B cell (primary cell): ENCODE results near the gene CENPN. TPM values are rescaled to one million over a fixed set of nuclear protein-coding genes. Genes with fewer than 3 reads are reported as not detected.

ENCODE experiments used
- ATAC-seq: fragments of 200-7000 bp; cut with Tn5 transposase; one replicate; pipeline ENCODE4 v1.10.0; 2021; ENCODE audit warnings: low read depth, mild to moderate bottlenecking, moderate number of reproducible peaks, moderate library complexity
- CTCF ChIA-PET: fragments of 350-600 bp; sonication (Branson Sonifier 250); formaldehyde crosslinking; loops from one replicate; lab custom pipeline; 2021; ENCODE audit warnings: antibody characterized with exemption, inconsistent platforms; lab: Charles Lee
- POLR2A ChIA-PET: fragments of 350-600 bp; sonication (Branson Sonifier 250); formaldehyde crosslinking; loops from one replicate; lab custom pipeline; 2021; ENCODE audit warnings: antibody characterized with exemption; lab: Charles Lee
- DNase-seq: peaks from one replicate; pipeline ENCODE4 v3.0.0; 2013
- H2AFZ ChIP-seq: 2 replicates; pipeline ENCODE4 v1.6.1; 2012; ENCODE audit warnings: mild to moderate bottlenecking, low read depth, low read length; ENCODE audit not compliant: insufficient read depth, poor library complexity, severe bottlenecking
- H3K27ac ChIP-seq, 2 donors: 1 replicate in 1 of 2; 2 replicates in 1 of 2; pipeline ENCODE4 v1.5.1; 2012 to 2013; ENCODE audit warnings: low read length in 2 of 2, mild to moderate bottlenecking in 2 of 2, moderate library complexity in 1 of 2
- H3K27me3 ChIP-seq, 4 experiments: fragments of 200-600 bp in 1 of 4; sonication (generic) in 1 of 4; replicated peaks in 1 of 4; 1 replicate in 2 of 4; 2 replicates in 2 of 4; pipeline versions ENCODE4 v1.6.1 to v1.7.0; 2013 to 2016; ENCODE audit warnings: low read length in 3 of 4, mild to moderate bottlenecking in 2 of 4, mixed read lengths in 1 of 4, moderate library complexity in 1 of 4; ENCODE audit not compliant: insufficient read depth in 4 of 4, control insufficient read depth in 3 of 4; ENCODE audit errors: control extremely low read depth in 1 of 4
- H3K36me3 ChIP-seq, 2 experiments: replicated peaks in 1 of 2; 1 replicate in 1 of 2; 2 replicates in 1 of 2; pipeline versions ENCODE4 v1.6.1 to v1.7.1; 2013; ENCODE audit warnings: low read length in 1 of 2; ENCODE audit not compliant: insufficient read depth in 2 of 2, control insufficient read depth in 1 of 2; ENCODE audit errors: control extremely low read depth in 1 of 2, extremely low read depth in 1 of 2
- H3K4me1 ChIP-seq, 2 donors: fragments of 200-600 bp in 1 of 2; sonication (generic) in 1 of 2; 1 replicate in 1 of 2; 2 replicates in 1 of 2; pipeline versions ENCODE4 v1.5.1 to v1.6.1; 2013 to 2017; ENCODE audit warnings: low read length in 2 of 2; ENCODE audit not compliant: control insufficient read depth in 2 of 2, insufficient read depth in 2 of 2
- H3K4me2 ChIP-seq: replicated peaks from 2 replicates; pipeline ENCODE3; 2012; ENCODE audit warnings: mild to moderate bottlenecking, low read depth, low read length; ENCODE audit not compliant: poor library complexity, severe bottlenecking
- H3K4me3 ChIP-seq, 5 experiments: fragments of 200-600 bp in 1 of 5; sonication (generic) in 1 of 5; 1 replicate in 3 of 5; 2 replicates in 2 of 5; pipeline versions ENCODE4 v1.5.1 to v1.7.0; 2011 to 2016; ENCODE audit warnings: low read length in 4 of 5, mild to moderate bottlenecking in 4 of 5, low read depth in 2 of 5, control low read depth in 1 of 5, moderate library complexity in 1 of 5; ENCODE audit not compliant: insufficient read depth in 1 of 5; ENCODE audit errors: control extremely low read depth in 1 of 5, extremely low read depth in 1 of 5
- H3K79me2 ChIP-seq: fragments of 200-600 bp; sonication (generic); one replicate; pipeline ENCODE4 v1.6.0; 2016; ENCODE audit warnings: low read length; ENCODE audit not compliant: control insufficient read depth, insufficient read depth
- H3K9ac ChIP-seq: fragments of 200-600 bp; sonication (generic); 2 replicates; pipeline ENCODE4 v1.6.1; 2017; ENCODE audit warnings: mild to moderate bottlenecking, low read length, moderate library complexity
- H3K9me3 ChIP-seq, 3 donors: one replicate each; pipeline versions ENCODE4 v1.6.1 to v1.7.1; 2013; ENCODE audit warnings: low read length in 2 of 3; ENCODE audit not compliant: control insufficient read depth in 2 of 3, insufficient read depth in 1 of 3; ENCODE audit errors: control extremely low read depth in 1 of 3
- H4K20me1 ChIP-seq: 2 replicates; pipeline ENCODE4 v1.6.0; 2012; ENCODE audit warnings: mild to moderate bottlenecking, low read length; ENCODE audit not compliant: insufficient read depth, control insufficient read depth, poor library complexity, severe bottlenecking
- H3K27ac Mint-ChIP-seq: one replicate; pipeline ENCODE4 v1.8.0; 2021; ENCODE audit warnings: mixed read lengths
- H3K27me3 Mint-ChIP-seq: one replicate; pipeline ENCODE4 v1.8.0; 2021; ENCODE audit warnings: mixed read lengths
- H3K4me1 Mint-ChIP-seq: one replicate; pipeline ENCODE4 v1.8.0; 2021; ENCODE audit warnings: mixed read lengths
- H3K4me3 Mint-ChIP-seq: one replicate; pipeline ENCODE4 v1.8.0; 2021; ENCODE audit warnings: mixed read lengths
- H3K9me3 Mint-ChIP-seq: one replicate; pipeline ENCODE4 v1.8.0; 2022; ENCODE audit warnings: mixed read lengths; ENCODE audit not compliant: insufficient read depth
- EZH2 ChIP-seq: IDR thresholded peaks from 2 replicates; pipeline ENCODE4 v1.6.1; 2012; ENCODE audit warnings: borderline replicate concordance, low read depth, mild to moderate bottlenecking, moderate library complexity, low read length; ENCODE audit not compliant: insufficient read depth, poor library complexity, severe bottlenecking
- WGBS: methylation state at CpG from one replicate; pipeline ENCODE4 v1.1.5; 2013; ENCODE audit warnings: missing lambda C conversion rate; ENCODE audit not compliant: insufficient coverage; 5-methylcytosine and 5-hydroxymethylcytosine counted together
- intact Hi-C: fragments of 100-400 bp; cut with micrococcal nuclease; formaldehyde crosslinking; loops from one replicate; pipeline ENCODE4 v1.10.0; 2022
- polyA plus RNA-seq: library from polyadenylated mRNA; depleted of rRNA; stranded (reverse); fragments of >200 nt; gene quantifications from 2 replicates; pipeline ENCODE4 v1.2.3, GENCODE V29; 2012
- total RNA-seq, 2 donors: library from RNA; stranded (reverse); fragments of 120-200 nt in 1 of 2; gene quantifications; 1 replicate in 1 of 2; 2 replicates in 1 of 2; pipeline versions ENCODE4 v1.2.3 to v1.2.4, GENCODE V29; 2013 to 2022
- TF ChIP-seq, protein P1 (sequence below): fragments of 200-600 bp; IDR thresholded peaks from one replicate; pipeline ENCODE4 v1.8.0; 2022; ENCODE audit warnings: antibody characterized with exemption, mild to moderate bottlenecking

The CENPN gene
- total and polyA plus RNA-seq, 2 donors (not counting 1 experiment from before 2014, with no cell fraction given) = 3.0 to 4.0 TPM

DNA sequence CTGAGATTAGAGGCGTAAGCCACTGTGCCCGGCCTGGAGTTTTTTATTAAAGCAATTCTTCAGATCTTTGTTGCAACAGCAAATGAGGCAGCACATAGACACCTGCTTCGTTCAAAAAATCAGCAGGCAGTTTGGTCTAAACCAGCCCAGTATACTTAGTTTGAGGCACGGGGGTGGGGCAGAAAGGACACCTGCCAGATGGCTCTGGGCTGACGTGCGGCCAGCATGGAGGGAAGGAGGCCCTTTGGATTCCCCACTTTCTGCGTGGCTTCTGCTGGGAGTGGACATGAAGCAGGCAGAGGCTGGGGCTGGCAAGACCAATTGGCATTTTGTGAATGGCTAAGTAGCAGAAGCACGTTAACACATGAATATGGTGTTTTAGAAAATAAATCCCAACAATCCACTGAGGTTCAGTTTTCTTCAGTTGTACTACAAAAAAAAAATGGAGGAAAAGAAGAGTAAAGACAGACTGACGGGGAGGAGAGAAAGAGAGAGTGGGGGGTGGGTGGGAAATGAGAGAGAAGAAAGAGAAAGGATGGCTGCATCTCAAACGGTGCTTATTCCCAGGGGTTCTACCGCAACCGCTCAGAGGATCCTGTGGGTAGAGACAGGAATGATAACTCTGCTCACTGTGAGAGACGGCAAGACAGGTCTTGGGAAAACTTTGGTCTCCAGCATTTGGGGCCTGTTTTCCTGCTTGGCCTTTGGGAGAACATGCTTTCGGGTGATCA is 53.7 kb downstream of the CENPN start:
- TF ChIP-seq, protein P1, sequence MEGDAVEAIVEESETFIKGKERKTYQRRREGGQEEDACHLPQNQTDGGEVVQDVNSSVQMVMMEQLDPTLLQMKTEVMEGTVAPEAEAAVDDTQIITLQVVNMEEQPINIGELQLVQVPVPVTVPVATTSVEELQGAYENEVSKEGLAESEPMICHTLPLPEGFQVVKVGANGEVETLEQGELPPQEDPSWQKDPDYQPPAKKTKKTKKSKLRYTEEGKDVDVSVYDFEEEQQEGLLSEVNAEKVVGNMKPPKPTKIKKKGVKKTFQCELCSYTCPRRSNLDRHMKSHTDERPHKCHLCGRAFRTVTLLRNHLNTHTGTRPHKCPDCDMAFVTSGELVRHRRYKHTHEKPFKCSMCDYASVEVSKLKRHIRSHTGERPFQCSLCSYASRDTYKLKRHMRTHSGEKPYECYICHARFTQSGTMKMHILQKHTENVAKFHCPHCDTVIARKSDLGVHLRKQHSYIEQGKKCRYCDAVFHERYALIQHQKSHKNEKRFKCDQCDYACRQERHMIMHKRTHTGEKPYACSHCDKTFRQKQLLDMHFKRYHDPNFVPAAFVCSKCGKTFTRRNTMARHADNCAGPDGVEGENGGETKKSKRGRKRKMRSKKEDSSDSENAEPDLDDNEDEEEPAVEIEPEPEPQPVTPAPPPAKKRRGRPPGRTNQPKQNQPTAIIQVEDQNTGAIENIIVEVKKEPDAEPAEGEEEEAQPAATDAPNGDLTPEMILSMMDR = no peak
- TF ChIP-seq EZH2 = no peak
- no peaks in the 10 kb centered on the region for H3K4me1 Mint-ChIP-seq
- POLR2A ChIA-PET = no interaction called here

DNA sequence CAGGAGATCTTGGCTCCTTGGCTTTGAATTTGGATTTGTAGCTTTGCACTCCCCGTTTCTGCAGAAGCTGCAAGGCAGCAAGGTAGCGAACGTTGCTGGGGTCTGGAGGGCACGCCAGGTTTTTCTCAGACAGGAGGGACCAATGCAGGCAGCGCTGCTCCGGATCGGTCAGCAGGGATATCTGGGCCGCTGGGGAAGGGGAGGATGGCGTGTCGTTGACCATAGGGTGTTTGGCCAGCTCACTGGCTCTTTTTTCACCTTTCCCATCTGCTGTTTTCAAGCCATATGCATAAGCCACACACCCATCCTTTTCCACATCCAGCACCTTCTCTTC is 54.3 kb downstream of the CENPN start:
- no peak overlapping the region for H3K4me2 ChIP-seq
- no peak overlapping the region for H3K27ac Mint-ChIP-seq
- H3K79me2 ChIP-seq = no peaks in the 10 kb centered on the region
- no peaks in the 10 kb centered on the region for H3K9me3 ChIP-seq
- no peak overlapping the region for H3K4me3 Mint-ChIP-seq
- ChIA-PET POLR2A (no interaction called here), CTCF (no interaction called here)
- intact Hi-C loops = no loop called here
- no peaks in the 10 kb centered on the region for H3K27me3 Mint-ChIP-seq
- H3K9ac ChIP-seq = no peak overlapping the region
- H2AFZ ChIP-seq = no peak overlapping the region
- H3K4me1 Mint-ChIP-seq = no peaks in the 10 kb centered on the region
- no peak overlapping the region for H3K4me3 ChIP-seq
- no peak for ATAC-seq
- no peak for TF ChIP-seq EZH2
- TF ChIP-seq, protein P1 = no peak
- DNase-seq = no peak
- H3K4me1 ChIP-seq = no peaks in the 10 kb centered on the region
- H4K20me1 ChIP-seq = no peaks in the 10 kb centered on the region
- WGBS = 95% methylated on average over 7 of the region's 10 CpGs
- no peak overlapping the region for H3K27ac ChIP-seq
- no peaks in the 10 kb centered on the region for H3K9me3 Mint-ChIP-seq
- H3K27me3 ChIP-seq = no peaks in the 10 kb centered on the region
- H3K36me3 ChIP-seq = no peaks in the 10 kb centered on the region

More for the DNA sequence above, 53.7 kb downstream of the CENPN start:
- ATAC-seq = no peak
- DNase-seq = no peak
- Histone ChIP-seq H3K27me3 (no peaks in the 10 kb centered on the region), H3K36me3 (no peaks in the 10 kb centered on the region), H3K4me2 (no peak overlapping the region), H3K79me2 (no peaks in the 10 kb centered on the region), H3K9ac (no peak overlapping the region), H3K27ac (no peak overlapping the region), H3K9me3 (no peaks in the 10 kb centered on the region), H2AFZ (no peak overlapping the region), H3K4me1 (no peaks in the 10 kb centered on the region), H3K4me3 (no peak overlapping the region), H4K20me1 (no peaks in the 10 kb centered on the region)
- 83% methylated on average over 11 of the region's 14 CpGs for whole genome bisulfite sequencing
- Mint-ChIP-seq H3K9me3 (no peaks in the 10 kb centered on the region), H3K27ac (no peak overlapping the region), H3K27me3 (no peaks in the 10 kb centered on the region), H3K4me3 (no peak overlapping the region)
- CTCF ChIA-PET = no interaction called here
- intact Hi-C loops = no loop called here
